ENCODE data around the gene COPG2.
A peak's percentile ranks its signal among the peaks of the same experiment; 100 is the strongest.

COPG2 gene

DNA sequence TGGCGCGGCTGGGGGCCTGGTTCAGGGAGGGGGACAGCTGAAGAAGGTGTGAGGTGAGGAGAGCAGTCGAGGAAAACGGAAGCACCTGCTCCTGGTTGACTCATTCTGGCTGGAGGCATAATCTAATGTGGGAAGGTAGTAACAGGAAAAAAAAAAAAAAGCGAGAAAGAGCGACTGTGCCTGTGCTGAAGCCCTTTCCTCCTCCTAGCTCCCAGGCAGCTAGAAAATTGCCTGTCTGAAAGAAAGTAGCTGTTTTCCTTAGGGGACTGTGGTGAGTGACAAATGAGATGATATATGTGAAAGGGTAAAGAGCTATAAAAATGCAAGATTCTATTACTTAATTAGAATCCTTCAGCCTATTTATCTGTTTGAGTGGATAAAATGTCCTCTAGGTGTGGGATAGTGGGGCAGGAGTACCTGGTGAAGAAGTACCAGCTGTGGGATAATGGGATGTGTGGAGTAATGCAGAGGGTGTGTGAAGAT lies 181.6 kb downstream of the COPG2 start:
- Histone ChIP-seq H3K27me3 (ENCODE audit: insufficient read depth, low read length) (peaks cover 4% of the 10 kb centered on the region; the same call in 1 of the 2 replicates), H3K36me3 (ENCODE audit: insufficient read depth, low read length) (no peaks in the 10 kb centered on the region; the same call in 1 of the 2 replicates), H3K9ac (ENCODE audit: low read length) (peak overlapping the region; percentile 50), H3K9me2 (ENCODE audit: low read depth, low read length) (no peaks in the 10 kb centered on the region), H3K4me3 (ENCODE audit: low read depth, low read length, poor library complexity, severe bottlenecking) (peak overlapping the region; percentile 62), H3K4me1 (ENCODE audit: insufficient read depth, low read length, severe bottlenecking) (peaks cover 37% of the 10 kb centered on the region), H3K9me3 (ENCODE audit: low read length) (no peaks in the 10 kb centered on the region), H4K20me1 (ENCODE audit: insufficient read depth, low read length) (no peaks in the 10 kb centered on the region), H3K4me2 (ENCODE audit: low read length) (peak overlapping the region; percentile 63), H2AFZ (ENCODE audit: low read length) (no peak overlapping the region), H3F3A (ENCODE audit: insufficient read depth, low read length) (no peaks in the 10 kb centered on the region), H3K27ac (ENCODE audit: low read depth, low read length, poor library complexity, severe bottlenecking) (no peak overlapping the region), H3K79me2 (ENCODE audit: insufficient read depth, low read length) (no peaks in the 10 kb centered on the region)
- TF ChIP-seq, protein P1, sequence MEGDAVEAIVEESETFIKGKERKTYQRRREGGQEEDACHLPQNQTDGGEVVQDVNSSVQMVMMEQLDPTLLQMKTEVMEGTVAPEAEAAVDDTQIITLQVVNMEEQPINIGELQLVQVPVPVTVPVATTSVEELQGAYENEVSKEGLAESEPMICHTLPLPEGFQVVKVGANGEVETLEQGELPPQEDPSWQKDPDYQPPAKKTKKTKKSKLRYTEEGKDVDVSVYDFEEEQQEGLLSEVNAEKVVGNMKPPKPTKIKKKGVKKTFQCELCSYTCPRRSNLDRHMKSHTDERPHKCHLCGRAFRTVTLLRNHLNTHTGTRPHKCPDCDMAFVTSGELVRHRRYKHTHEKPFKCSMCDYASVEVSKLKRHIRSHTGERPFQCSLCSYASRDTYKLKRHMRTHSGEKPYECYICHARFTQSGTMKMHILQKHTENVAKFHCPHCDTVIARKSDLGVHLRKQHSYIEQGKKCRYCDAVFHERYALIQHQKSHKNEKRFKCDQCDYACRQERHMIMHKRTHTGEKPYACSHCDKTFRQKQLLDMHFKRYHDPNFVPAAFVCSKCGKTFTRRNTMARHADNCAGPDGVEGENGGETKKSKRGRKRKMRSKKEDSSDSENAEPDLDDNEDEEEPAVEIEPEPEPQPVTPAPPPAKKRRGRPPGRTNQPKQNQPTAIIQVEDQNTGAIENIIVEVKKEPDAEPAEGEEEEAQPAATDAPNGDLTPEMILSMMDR (IDR thresholded peaks at IDR 0.05; ENCODE audit: low read length), result no peak
- TF ChIP-seq EZH2 (IDR thresholded peaks at IDR 0.05; ENCODE audit: borderline replicate concordance, low read length), result no peak

DNA sequence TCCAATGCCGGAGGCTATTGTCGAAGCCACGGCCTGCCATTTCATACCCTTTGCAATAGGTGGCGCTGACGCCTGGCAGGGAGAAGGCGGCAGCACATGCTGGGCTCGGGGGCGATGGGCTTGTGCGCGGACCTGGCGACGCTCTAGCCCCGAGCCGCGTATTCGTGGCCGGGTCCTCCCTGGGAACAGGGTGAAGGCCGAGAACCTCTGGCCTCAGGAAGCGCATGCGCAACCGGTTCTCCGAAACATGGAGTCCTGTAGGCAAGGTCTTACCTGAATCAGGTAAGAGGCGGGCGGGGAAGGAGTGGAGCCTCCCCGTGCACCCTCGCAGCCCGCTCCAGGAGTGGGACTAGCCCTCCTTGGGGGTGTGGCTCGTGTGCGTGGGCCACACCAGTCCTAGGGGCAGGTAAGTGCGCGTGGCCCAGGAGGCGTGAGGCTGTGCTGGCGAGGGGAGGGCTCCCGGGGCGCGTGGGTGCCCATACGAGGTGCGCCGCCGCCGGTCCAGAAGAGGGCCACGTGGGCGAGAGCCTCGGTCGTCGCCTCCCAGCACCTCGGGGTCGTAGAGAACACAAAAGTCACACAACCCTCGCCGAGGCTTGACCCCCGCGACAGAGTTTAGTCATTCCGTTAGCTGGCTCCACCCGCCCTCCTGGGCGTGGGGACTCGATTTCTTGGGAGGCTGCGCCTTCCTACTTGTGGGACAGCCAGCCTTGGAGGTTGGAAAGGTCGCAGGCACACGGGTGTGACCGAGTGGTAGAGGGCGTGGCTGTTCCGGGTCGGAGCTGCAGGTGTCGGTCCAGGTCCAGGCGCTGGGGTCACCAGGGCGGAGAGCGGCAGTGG lies 182.2 kb downstream of the COPG2 start:
- Histone ChIP-seq H3K79me2 (ENCODE audit: insufficient read depth, low read length) (no peaks in the 10 kb centered on the region), H3F3A (ENCODE audit: insufficient read depth, low read length) (no peaks in the 10 kb centered on the region), H3K27me3 (ENCODE audit: insufficient read depth, low read length) (peaks cover 4% of the 10 kb centered on the region; the same call in 1 of the 2 replicates), H3K9me2 (ENCODE audit: low read depth, low read length) (no peaks in the 10 kb centered on the region), H3K4me2 (ENCODE audit: low read length) (peak overlapping the region; percentile 63), H4K20me1 (ENCODE audit: insufficient read depth, low read length) (no peaks in the 10 kb centered on the region), H3K9ac (ENCODE audit: low read length) (peak overlapping the region; percentile 50), H2AFZ (ENCODE audit: low read length) (no peak overlapping the region), H3K4me1 (ENCODE audit: insufficient read depth, low read length, severe bottlenecking) (peaks cover 32% of the 10 kb centered on the region), H3K36me3 (ENCODE audit: insufficient read depth, low read length) (no peaks in the 10 kb centered on the region; the same call in 1 of the 2 replicates), H3K27ac (ENCODE audit: low read depth, low read length, poor library complexity, severe bottlenecking) (no peak overlapping the region), H3K4me3 (ENCODE audit: low read depth, low read length, poor library complexity, severe bottlenecking) (peak overlapping the region; percentile 62), H3K9me3 (ENCODE audit: low read length) (no peaks in the 10 kb centered on the region)
- TF ChIP-seq, protein P1 (IDR thresholded peaks at IDR 0.05; ENCODE audit: low read length), result peak; percentile 98
- no peak for TF ChIP-seq EZH2 (IDR thresholded peaks at IDR 0.05; ENCODE audit: borderline replicate concordance, low read length)

DNA sequence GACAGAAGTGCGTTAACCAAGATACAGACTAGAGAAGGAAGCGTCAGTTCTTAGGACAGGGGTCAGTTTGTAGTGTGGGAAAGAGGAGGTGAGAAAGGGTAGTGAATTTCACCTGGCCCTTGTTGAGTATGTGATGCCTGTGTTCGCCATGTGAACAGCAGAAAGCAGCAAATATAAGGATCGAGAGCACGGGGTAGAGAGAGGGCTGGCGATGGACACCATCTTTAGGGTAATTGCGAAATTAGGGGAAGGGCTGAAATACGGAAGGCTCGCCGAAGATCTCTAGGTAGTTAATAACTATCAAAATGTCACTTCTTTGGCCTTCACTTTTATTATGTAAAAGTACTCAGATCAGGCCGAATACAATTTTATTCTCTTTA lies 182.8 kb downstream of the COPG2 start:
- Histone ChIP-seq H3K36me3 (ENCODE audit: insufficient read depth, low read length) (no peaks in the 10 kb centered on the region; the same call in 1 of the 2 replicates), H3K4me1 (ENCODE audit: insufficient read depth, low read length, severe bottlenecking) (peaks cover 26% of the 10 kb centered on the region), H3F3A (ENCODE audit: insufficient read depth, low read length) (no peaks in the 10 kb centered on the region), H3K27ac (ENCODE audit: low read depth, low read length, poor library complexity, severe bottlenecking) (no peak overlapping the region), H2AFZ (ENCODE audit: low read length) (no peak overlapping the region), H3K4me3 (ENCODE audit: low read depth, low read length, poor library complexity, severe bottlenecking) (peak overlapping the region; percentile 62), H4K20me1 (ENCODE audit: insufficient read depth, low read length) (no peaks in the 10 kb centered on the region), H3K27me3 (ENCODE audit: insufficient read depth, low read length) (peaks cover 4% of the 10 kb centered on the region; the same call in 1 of the 2 replicates), H3K9ac (ENCODE audit: low read length) (no peak overlapping the region), H3K79me2 (ENCODE audit: insufficient read depth, low read length) (no peaks in the 10 kb centered on the region), H3K4me2 (ENCODE audit: low read length) (peak overlapping the region; percentile 63), H3K9me2 (ENCODE audit: low read depth, low read length) (no peaks in the 10 kb centered on the region), H3K9me3 (ENCODE audit: low read length) (no peaks in the 10 kb centered on the region)
- TF ChIP-seq, protein P1 (IDR thresholded peaks at IDR 0.05; ENCODE audit: low read length), result no peak
- TF ChIP-seq EZH2 (IDR thresholded peaks at IDR 0.05; ENCODE audit: borderline replicate concordance, low read length), result no peak

Measured in OCI-LY1 (cell line).